Subcutaneous preadipocyte (primary cell): ENCODE results near the gene SELENOS. TPM values are rescaled to one million over a fixed set of nuclear protein-coding genes. Genes with fewer than 3 reads are reported as not detected.

Experiments
- total RNA-seq: library from RNA; depleted of rRNA; stranded (reverse); fragments of >200 nt; gene quantifications from 2 replicates; pipeline ENCODE4 v1.2.3, GENCODE V29; 2012

Gene SELENOS
- 44.5 and 47.9 TPM in 2 replicates for total RNA-seq

GRCh38 chr15:101277038-101277822, at the start of gene SELENOS:
SELENOS (minus strand) TSS chr15:101277485; CDS start chr15:101277417, 68 bp downstream.

GRCh38 chr15:101294731-101295606, 17.7 kb upstream of the SELENOS start, which contains the start of gene SNRPA1:
SNRPA1 (minus strand) TSS chr15:101295248; CDS start chr15:101295178, 70 bp downstream.

GRCh38 chr15:101251830-101252820, 25.2 kb downstream of the SELENOS start, which contains the start of gene CHSY1:
CHSY1 (minus strand) TSS chr15:101252048; CDS start chr15:101251456, 592 bp downstream.

Other genes starting within 250 kb of the SELENOS start
- 20.2 and 27.2 TPM in 2 replicates for gene CHSY1, start 25.4 kb downstream of the SELENOS start, total RNA-seq
- gene SNRPA1, start 17.8 kb upstream of the SELENOS start, total RNA-seq, result 12.5 and 14.7 TPM in 2 replicates
- gene PCSK6, start 212.2 kb upstream of the SELENOS start, total RNA-seq, result 1.8 and 2.9 TPM in 2 replicates